ENCODE results near the gene ACADS. TPM values are rescaled to one million over a fixed set of nuclear protein-coding genes. Genes with fewer than 3 reads are reported as not detected.

The ACADS gene
- total and polyA plus RNA-seq, 11 donors, result 56.7 to 213 (median 78.8) TPM

GRCh38 chr12:120689397-120690082 is 36.1 kb upstream of the ACADS start:
- H3K27me3 ChIP-seq, result no peaks in the 10 kb centered on the region
- DNase-seq, result no peak
- intact Hi-C loops (cut with DNase I), result loop anchor here in 7 of 10 donors (2.0 to 5.0 kb wide), 4 partner anchors 21 to 42 kb away; partner anchors contain the start of gene UNC119B (in 1 of the 7)
- peaks cover 0 to 19% (median 7%) of the 10 kb centered on the region in 9 donors for H3K36me3 ChIP-seq
- peak overlapping the region; percentile 20 to 95 (median 91) for H3K27ac ChIP-seq
- no peaks in the 10 kb centered on the region for H3K9me3 ChIP-seq
- WGBS, 4 donors, result 61 to 73% (median 64%) methylated on average over 6 of the region's 6 CpGs
- TF ChIP-seq, protein P1, sequence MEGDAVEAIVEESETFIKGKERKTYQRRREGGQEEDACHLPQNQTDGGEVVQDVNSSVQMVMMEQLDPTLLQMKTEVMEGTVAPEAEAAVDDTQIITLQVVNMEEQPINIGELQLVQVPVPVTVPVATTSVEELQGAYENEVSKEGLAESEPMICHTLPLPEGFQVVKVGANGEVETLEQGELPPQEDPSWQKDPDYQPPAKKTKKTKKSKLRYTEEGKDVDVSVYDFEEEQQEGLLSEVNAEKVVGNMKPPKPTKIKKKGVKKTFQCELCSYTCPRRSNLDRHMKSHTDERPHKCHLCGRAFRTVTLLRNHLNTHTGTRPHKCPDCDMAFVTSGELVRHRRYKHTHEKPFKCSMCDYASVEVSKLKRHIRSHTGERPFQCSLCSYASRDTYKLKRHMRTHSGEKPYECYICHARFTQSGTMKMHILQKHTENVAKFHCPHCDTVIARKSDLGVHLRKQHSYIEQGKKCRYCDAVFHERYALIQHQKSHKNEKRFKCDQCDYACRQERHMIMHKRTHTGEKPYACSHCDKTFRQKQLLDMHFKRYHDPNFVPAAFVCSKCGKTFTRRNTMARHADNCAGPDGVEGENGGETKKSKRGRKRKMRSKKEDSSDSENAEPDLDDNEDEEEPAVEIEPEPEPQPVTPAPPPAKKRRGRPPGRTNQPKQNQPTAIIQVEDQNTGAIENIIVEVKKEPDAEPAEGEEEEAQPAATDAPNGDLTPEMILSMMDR (IDR thresholded peaks at IDR 0.05), result no peak
- no peak for TF ChIP-seq POLR2A (IDR thresholded peaks at IDR 0.05)
- peak overlapping the region; percentile 17 to 98 (median 90) for H3K4me3 ChIP-seq
- no peak for ATAC-seq
- H3K4me1 ChIP-seq, result peaks cover 0 to 75% (median 64%) of the 10 kb centered on the region in 12 donors

DNA sequence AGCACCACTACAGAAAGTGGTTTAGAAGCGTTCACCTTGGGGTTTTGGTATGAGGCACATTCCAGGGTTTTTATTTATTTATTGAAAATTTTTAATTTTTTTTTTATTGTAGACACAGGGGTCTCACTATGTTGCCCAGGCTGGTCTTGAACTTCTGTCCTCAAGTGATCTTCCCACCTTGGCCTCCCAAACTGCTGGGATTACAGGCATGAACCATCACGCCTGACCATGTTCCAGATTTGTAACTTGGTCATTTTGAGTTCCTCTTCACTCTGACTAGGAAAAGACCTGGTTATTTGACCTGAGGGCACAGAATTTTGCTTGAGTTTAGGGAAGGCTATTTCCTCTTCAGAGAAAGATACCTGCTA is 35.6 kb upstream of the ACADS start:
- TF ChIP-seq, protein P1 (IDR thresholded peaks at IDR 0.05), result no peak
- TF ChIP-seq POLR2A (IDR thresholded peaks at IDR 0.05), result no peak
- intact Hi-C loops (cut with DNase I), result no loop called here
- DNase-seq (no peak), ATAC-seq (no peak)
- Histone ChIP-seq H3K36me3 (peaks cover 0 to 24% (median 12%) of the 10 kb centered on the region in 9 donors), H3K27ac (peak overlapping the region; percentile 4 to 95 (median 63)), H3K9me3 (no peaks in the 10 kb centered on the region), H3K4me1 (peaks cover 0 to 75% (median 64%) of the 10 kb centered on the region in 12 donors), H3K4me3 (peak overlapping the region in 5 of 12 donors; percentile 4 to 98 (median 90)), H3K27me3 (no peaks in the 10 kb centered on the region)
- WGBS, 4 donors, result 88 to 97% (median 90%) methylated on average over 2 of the region's 2 CpGs

- Histone ChIP-seq H3K27me3 (no peaks in the 10 kb centered on the region), H3K36me3 (peaks cover 0 to 33% (median 21%) of the 10 kb centered on the region in 9 donors), H3K27ac (peak overlapping the region in 10 of 12 donors; percentile 3 to 95 (median 50)), H3K9me3 (no peaks in the 10 kb centered on the region), H3K4me1 (peaks cover 0 to 73% (median 57%) of the 10 kb centered on the region in 12 donors), H3K4me3 (peak overlapping the region in 1 of 12 donors; percentile 4)
- 40 to 49% (median 44%) methylated on average over 3 of the region's 3 CpGs for WGBS, 4 donors
- no peak for ATAC-seq
- DNase-seq, result no peak
- intact Hi-C loops (cut with DNase I), result no loop called here
- TF ChIP-seq, protein P1 (IDR thresholded peaks at IDR 0.05), result no peak
- no peak for TF ChIP-seq POLR2A (IDR thresholded peaks at IDR 0.05)
These were observed 34.6 kb upstream of the ACADS start for GRCh38 chr12:120690978-120691377.

DNA sequence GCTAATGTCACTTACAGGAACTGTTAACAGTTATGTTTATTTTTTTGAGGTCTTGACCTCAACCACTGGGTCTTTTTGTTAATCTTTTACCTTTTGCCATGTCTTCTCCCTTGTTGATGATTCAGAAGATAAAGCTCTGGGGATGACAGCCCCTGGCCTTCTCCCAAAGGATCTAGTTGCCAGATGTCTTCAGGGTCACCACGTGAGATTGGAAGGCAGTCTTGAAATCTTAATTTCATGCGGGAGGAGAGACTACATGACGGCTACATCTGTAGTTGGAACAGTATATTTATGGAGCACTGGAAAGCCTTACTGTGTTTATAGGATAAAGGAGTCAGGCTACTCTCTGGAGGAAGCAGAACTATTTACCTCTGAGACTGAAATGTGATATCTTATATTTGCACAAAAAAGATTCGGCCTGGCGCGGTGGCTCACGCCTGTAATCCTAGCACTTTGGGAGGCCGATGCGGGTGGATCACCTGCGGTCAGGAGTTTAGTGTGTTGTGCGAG is 33.0 kb upstream of the ACADS start:
- peaks cover 0 to 49% (median 37%) of the 10 kb centered on the region in 9 donors for H3K36me3 ChIP-seq
- peaks cover 6 to 87% (median 63%) of the 10 kb centered on the region in 12 donors for H3K4me1 ChIP-seq
- no peak overlapping the region for H3K4me3 ChIP-seq
- peak overlapping the region in 9 of 12 donors; percentile 2 to 95 (median 33) for H3K27ac ChIP-seq
- ATAC-seq (no peak), DNase-seq (no peak)
- no peaks in the 10 kb centered on the region for H3K27me3 ChIP-seq
- WGBS, 4 donors, result 76 to 87% (median 79%) methylated on average over 11 of the region's 11 CpGs
- H3K9me3 ChIP-seq, result no peaks in the 10 kb centered on the region
- intact Hi-C loops (cut with DNase I), result no loop called here
- TF ChIP-seq, protein P1 (IDR thresholded peaks at IDR 0.05), result no peak
- no peak for TF ChIP-seq POLR2A (IDR thresholded peaks at IDR 0.05)

Data from heart left ventricle (tissue), 16 donors.